ENCODE measurements around the gene TIAM2.

GRCh38 chr6:155297669-155298068 lies 302.6 kb downstream of the TIAM2 start:
- TF ChIP-seq CTCF (IDR thresholded peaks at IDR 0.05) = no peak
- TF ChIP-seq POLR2A (IDR thresholded peaks at IDR 0.05) = no peak
- no peak for TF ChIP-seq EP300 (IDR thresholded peaks at IDR 0.05)

Data from upper lobe of left lung (tissue), 4 donors.